COLO668 (cell line): ENCODE measurements around the gene NEU1.
"Not testable (repeated sequence)": the region's sequence is repeated elsewhere in the genome, so short reads cannot be mapped to it uniquely, and the experiment has no call there.

Source experiments
- DNase-seq: peaks from one replicate; lab custom pipeline; 2025; ENCODE audit not compliant: unreplicated experiment; lab: John Stamatoyannopoulos, UW

Gene NEU1

DNA sequence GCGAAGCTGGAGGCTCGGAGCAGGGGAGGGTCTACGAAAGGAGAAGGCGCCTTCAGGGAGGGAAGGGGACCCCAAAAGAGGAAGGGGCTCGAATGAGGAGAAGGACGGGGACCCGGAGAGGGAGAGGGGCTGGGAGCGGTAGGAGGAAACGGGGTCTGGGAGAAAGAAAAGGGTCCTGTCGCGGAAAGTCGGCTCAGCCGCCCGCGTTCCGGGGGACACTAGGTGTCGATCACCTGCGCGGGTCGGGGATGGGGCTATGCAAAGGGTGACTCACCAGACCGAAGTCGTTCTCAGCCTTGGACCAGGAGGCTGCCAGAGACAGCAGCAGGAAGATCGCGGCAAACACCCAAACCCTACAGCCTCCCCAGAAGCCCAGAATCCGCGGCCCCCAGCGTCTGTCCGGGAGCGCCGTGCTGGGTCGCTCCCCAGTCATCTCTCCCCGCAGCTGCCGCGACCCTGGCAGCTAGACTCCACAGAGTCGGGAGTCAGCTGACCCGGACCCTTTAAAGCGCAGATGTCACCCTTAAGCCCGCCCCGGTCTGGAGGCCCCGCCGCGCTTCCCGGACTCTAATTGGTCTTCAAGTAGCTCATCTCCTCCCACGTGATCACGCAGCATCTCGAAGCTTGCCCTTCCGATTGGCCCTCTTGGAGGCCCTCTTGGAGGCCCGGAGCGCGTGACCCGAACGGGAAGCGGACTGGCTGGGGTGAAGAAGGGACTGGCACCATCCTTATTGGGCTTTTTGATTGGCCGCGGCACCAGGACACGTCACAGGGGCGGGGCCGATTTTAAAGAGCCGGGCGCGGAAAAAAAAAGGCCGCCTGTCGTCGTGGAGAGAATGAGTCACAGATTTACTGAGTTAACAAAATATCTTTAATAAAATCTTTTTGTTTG is at the start of gene NEU1:
Gene NEU1 (minus strand): TSS at position 478 of the 892 bp plus-strand sequence. CDS start 45 bp downstream, at position 433.
- DNase-seq = peak; percentile 97

GRCh38 chr6:31911826-31912585 is 49.4 kb upstream of the NEU1 start:
- DNase-seq = no peak

DNA sequence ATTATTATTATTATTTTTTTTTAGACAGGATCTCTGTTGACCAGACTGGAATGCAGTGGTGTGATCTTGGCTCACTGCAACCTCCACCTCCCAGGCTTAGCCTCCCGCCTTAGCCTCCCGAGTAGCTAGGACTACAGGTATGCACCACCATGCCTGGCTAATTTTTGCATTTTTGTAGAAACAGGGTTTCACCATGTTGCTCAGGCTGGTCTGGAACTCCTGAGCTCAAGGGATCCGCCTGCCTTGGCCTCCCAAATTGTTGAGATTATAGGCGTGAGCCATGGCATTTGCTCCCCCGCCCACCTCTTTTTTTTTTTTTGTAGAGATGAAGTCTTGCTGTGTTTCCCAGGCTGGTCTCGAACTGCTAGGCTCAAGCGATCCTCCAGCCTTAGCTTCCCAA is 46.7 kb upstream of the NEU1 start:
- not testable (repeated sequence) for DNase-seq

DNA sequence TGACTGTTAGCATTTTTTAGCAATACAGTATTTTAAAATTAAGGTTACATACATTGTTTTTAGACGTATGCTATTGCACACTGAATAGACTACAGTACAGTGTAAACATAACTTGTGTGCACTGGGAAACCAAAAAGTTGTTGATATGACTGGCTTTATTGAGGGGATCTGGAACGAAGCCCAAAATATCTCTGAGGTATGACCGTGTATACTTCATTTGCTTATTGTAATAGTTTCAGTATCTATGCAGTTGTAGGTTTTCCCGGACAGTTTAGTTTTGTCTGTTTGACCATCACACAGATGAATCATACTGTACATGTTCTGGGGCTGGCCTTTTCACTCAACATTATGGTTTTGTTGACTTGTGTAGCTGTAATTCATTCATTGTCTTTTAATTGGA is 46.2 kb upstream of the NEU1 start:
- DNase-seq = no peak

DNA sequence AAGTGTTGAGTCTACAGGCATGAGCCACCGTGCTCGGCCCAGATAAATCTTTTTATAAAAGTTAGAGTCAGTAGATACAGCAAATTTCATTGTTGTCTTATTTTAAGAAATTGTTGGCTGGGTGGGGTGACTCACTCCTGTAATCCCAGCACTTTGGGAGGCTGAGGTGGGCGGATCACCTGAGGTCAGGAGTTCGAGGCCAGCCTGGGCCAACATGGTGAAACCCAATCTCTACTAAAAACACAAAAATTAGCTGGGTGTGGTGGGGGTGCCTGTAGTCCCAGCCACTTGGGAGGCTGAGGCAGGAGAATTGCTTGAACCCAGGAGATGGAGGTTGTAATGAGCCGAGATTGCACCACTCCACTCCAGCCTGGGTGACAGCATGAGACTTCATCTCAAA is 45.6 kb upstream of the NEU1 start:
- not testable (repeated sequence) for DNase-seq

GRCh38 chr6:31907158-31907813 is 44.7 kb upstream of the NEU1 start:
- DNase-seq = no peak

DNA sequence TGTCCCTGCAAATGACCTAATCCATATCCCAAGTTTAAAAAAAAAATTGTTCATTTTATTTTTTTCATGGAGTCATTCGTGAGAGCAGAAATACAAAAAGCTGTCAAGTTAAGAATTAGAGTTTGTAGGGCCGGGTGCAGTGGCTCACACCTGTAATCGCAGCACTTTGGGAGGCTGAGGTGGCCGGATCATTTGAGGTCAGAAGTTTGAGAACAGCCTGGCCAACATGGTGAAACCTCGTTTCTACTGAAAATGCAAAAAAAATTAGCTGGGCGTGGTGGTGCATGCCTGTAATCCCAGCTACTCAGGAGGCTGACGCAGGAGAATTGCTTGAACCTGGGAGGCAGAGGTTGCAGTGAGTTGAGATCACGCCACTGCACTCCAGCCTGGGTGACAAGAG is 44.1 kb upstream of the NEU1 start:
- not testable (repeated sequence) for DNase-seq

DNA sequence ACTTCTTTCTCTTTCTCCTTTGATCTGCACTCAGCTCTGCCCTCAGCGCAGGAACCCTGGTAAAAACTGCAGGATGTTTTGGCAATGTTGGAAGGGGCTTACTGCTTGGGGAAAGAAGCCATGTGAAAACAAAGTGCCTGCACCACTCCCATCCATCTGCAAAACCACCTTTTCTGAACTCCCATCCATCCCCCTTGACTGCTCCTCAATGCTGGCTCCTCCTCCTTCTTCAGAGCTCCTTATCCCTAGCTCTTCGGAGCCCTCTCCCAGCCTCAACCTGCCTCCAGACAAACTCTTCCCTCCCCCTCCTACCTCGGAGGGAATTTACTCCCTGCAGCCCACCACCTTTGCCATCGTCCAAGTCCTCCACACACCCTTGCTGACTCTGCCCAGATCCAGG is 43.5 kb upstream of the NEU1 start:
- no peak for DNase-seq

- no peak for DNase-seq
These were observed 42.4 kb upstream of the NEU1 start for GRCh38 chr6:31905041-31905440.

GRCh38 chr6:31903957-31904356 is 41.3 kb upstream of the NEU1 start:
- DNase-seq = no peak

- peak; percentile 90 for DNase-seq
These were observed 39.5 kb upstream of the NEU1 start, which contains the start of gene ZBTB12 for GRCh38 chr6:31901953-31902643. Gene ZBTB12 (minus strand): TSS chr6:31902086. CDS start chr6:31901305, 781 bp downstream.

DNA sequence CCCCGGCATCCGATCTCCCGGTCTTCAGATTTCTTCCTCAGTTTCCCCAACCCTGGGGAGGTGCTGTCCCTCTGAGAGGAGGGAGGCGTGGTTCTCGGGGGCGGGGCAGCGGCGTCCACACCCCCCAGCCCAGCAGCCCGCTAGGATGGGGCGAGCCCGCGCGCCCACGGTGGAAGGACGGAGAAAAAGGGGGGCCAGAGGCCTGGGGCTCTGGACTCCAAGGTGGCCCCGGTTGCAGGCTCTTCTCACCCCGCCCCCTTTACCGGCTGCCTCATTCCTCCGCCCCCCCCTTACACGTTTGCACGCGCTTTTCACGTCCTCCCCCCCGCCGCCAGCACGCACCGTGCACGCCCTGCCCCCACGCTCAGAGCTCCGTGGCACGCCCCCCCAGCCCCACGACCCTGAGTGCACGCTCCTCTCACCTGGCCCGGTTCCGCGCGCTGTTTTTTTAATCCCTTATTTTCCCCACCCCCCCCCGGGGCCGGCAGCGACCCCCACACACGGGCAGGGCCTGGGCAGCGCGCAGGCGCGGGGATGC is 38.9 kb upstream of the NEU1 start:
- peak; percentile 50 for DNase-seq

GRCh38 chr6:31900917-31901414 is 38.3 kb upstream of the NEU1 start:
- DNase-seq = peak; percentile 17

DNA sequence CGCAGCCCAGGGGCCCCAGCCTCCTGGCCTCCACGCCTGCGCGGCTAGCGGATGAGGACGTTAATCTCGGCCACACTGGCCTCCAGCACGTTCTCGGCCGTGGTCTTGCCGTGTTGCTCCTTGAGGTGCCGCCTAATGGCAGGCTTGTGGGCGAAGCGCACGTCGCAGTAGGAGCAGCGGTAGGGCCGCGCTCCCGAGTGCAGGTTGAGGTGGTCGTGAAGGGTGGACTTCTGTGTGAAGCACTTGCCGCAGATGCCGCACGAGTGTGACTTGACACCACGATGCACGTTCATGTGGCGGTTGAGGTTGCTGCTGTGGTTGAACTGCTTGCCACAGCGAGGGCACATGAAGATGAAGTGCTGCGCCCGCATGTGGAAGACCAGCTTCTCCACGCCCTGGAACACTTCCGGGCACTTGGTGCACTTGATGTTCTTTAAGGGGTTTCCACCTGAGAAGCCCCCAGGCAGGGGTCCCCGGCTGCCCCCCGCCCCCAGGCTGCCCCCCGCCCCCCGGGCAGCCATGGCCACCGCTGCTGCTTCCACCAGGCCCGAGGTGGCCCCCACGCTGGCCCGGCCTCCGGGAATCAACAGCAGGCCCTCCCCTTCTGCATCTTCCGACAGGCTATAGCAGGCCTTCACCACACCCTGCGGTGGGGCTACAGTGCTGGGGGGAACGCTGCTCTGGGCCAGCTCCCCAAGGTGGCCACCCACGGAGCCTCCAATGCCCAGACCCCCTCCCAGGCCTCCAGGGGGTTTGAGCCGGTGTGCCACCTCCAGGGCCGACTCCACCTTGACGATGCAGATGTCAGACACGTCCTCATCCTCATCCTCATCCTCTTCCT is 37.5 kb upstream of the NEU1 start:
- no peak for DNase-seq

- no peak for DNase-seq
These were observed 36.6 kb upstream of the NEU1 start for GRCh38 chr6:31899215-31899614.

DNA sequence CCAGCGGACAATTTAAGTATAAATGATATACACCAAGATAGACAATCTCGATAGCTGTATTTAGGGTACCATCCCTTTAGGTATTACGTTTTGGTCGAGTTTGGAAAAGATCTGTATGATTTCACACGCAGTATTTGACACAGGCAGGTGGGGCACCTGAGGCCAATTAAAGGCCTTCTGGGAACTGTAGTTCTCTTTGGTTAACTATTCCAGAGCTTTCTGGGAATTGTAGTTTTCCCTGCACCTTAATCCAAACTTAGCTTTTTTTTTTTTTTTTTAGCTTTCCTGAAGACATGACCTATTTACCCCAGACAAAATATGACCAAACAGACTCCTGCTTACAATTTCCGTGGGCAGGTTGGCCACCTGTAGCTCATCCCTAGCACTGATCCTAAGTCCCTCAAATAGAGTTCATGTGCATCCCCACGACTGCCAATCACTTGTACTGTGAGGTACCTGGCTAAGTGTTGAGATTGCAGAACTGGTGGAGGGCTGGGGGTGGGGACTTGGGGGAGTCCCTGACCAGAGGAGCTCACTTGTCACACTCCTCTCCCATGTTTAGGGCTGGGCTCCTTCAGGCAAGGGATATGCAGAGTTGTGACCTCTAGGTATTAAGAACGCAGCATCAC is 35.9 kb upstream of the NEU1 start:
- DNase-seq = peak; percentile 28

- peak; percentile 88 for DNase-seq
These were observed 35.2 kb upstream of the NEU1 start, which contains the start of gene EHMT2 for GRCh38 chr6:31897612-31898382. Gene EHMT2 (minus strand): TSS chr6:31897698. CDS start chr6:31897677, 21 bp downstream.
